ENCODE data around the gene NUMB. TPM values are rescaled to one million over a fixed set of nuclear protein-coding genes. Genes with fewer than 3 reads are reported as not detected.

The NUMB gene
- total and polyA plus RNA-seq, 2 donors (not counting 3 experiments of a cell fraction or from before 2014, with no cell fraction given), result 128 to 164 TPM

DNA sequence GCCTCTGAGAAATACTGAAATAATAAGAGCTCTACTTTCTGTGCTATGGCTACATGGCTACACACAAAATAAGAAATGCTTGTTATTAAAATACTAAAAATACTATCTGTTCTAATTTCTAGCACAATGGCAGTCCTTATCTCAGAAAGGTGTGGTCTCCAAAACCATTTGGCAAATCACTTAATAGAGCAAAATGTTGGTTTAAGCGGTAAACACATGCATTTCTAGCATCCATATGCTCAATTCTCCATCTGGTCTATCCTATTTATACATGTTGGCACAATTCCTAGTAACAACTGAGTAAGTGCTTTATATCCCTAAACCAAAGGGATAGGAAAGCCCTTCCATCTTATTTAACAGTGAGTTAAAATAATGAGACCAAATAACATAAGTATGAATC lies 114.0 kb downstream of the NUMB start:
- Histone ChIP-seq H3K4me2 (ENCODE audit: insufficient read depth, low read length) (no peak overlapping the region), H3K27me3 (ENCODE audit: control insufficient read depth in 2 of 2, insufficient read depth in 2 of 2, low read length in 2 of 2) (no peaks in the 10 kb centered on the region), H3K36me3 (ENCODE audit: control insufficient read depth in 2 of 2, extremely low read depth in 1 of 2, insufficient read depth in 2 of 2, low read length in 2 of 2) (no peaks in the 10 kb centered on the region), H3K27ac (ENCODE audit: insufficient read depth, low read depth, low read length) (no peak overlapping the region), H3K9me1 (replicated peaks; ENCODE audit: control insufficient read depth, extremely low read depth, insufficient read depth, low read length) (no peaks in the 10 kb centered on the region), H2AFZ (ENCODE audit: low read depth, low read length) (no peak overlapping the region), H3K9me3 (replicated peaks; ENCODE audit: control insufficient read depth, insufficient read depth, low read length) (no peaks in the 10 kb centered on the region), H4K20me1 (replicated peaks; ENCODE audit: control insufficient read depth, extremely low read depth, insufficient read depth, low read length) (peaks cover 10% of the 10 kb centered on the region), H3K9ac (replicated peaks; ENCODE audit: extremely low read depth, insufficient read depth, low read length) (no peak overlapping the region), H3K4me3 (replicated peaks in 1 of 3; ENCODE audit: insufficient read depth in 1 of 3, low read depth in 1 of 3, low read length in 3 of 3) (no peak overlapping the region), H3K4me1 (ENCODE audit: control insufficient read depth, extremely low read depth, insufficient read depth, low read length) (no peaks in the 10 kb centered on the region), H3K79me2 (ENCODE audit: control insufficient read depth, insufficient read depth, low read length) (peaks cover 23% of the 10 kb centered on the region)
- intact Hi-C loops (cut with micrococcal nuclease) (no loop called here), dilution Hi-C loops (cut with MboI; ENCODE audit: extremely low pct_ligation_motif_present, low sequenced_read_pairs) (no loop called here)
- TF ChIP-seq GATA2 (IDR thresholded peaks at IDR 0.05; ENCODE audit: insufficient read depth, insufficient read length, low read depth, low read length), result no peak
- TF ChIP-seq POLR2A (IDR thresholded peaks at IDR 0.05; ENCODE audit: low read depth, low read length), result no peak
- ChIA-PET POLR2A (no interaction called here), CTCF (interaction anchor here (1.5 to 2.3 kb wide), 3 partner anchors 10 to 127 kb away, joined by 4 to 9 read pairs (median 4); no protein-coding TSS in a partner anchor)
- no peak for DNase-seq (ENCODE audit: low read depth, low spot score)
- no peak for FAIRE-seq
- BruUV-seq (replicated peaks), result no TSS peak

DNA sequence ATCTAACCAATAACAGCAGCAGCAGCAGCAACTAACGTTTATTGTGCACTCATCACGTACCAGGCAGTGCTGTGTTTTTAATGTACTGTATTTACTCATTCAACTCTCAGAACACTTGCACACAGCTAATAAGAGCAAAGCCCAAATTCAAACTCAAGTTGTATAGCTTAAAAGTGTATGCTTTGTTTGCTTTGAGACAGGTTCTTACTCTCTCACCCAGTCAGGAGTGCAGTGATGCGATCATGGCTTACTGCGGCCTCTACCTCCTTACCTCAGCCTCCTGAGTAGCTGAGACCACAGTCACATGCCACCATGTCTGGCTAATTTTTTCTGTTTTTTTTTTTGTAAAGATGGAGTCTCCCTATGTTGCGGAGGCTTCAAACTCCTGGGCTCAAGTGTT lies 115.7 kb downstream of the NUMB start:
- H3K27ac ChIP-seq (ENCODE audit: insufficient read depth, low read depth, low read length), result no peak overlapping the region
- no peak overlapping the region for H3K9ac ChIP-seq (replicated peaks; ENCODE audit: extremely low read depth, insufficient read depth, low read length)
- H3K9me3 ChIP-seq (replicated peaks; ENCODE audit: control insufficient read depth, insufficient read depth, low read length), result no peaks in the 10 kb centered on the region
- ChIA-PET POLR2A (no interaction called here), CTCF (interaction anchor here (1.2 kb wide), 1 partner anchor 16 kb away, joined by 3 read pairs; no protein-coding TSS in a partner anchor)
- no peak for DNase-seq (ENCODE audit: low read depth, low spot score)
- BruUV-seq (replicated peaks), result no TSS peak
- H3K79me2 ChIP-seq (ENCODE audit: control insufficient read depth, insufficient read depth, low read length), result peaks cover 16% of the 10 kb centered on the region
- FAIRE-seq, result no peak
- intact Hi-C loops (cut with micrococcal nuclease), result no loop called here
- dilution Hi-C loops (cut with MboI; ENCODE audit: extremely low pct_ligation_motif_present, low sequenced_read_pairs), result no loop called here
- H2AFZ ChIP-seq (ENCODE audit: low read depth, low read length), result no peak overlapping the region
- H3K36me3 ChIP-seq (ENCODE audit: control insufficient read depth in 2 of 2, extremely low read depth in 1 of 2, insufficient read depth in 2 of 2, low read length in 2 of 2), result no peaks in the 10 kb centered on the region
- no peaks in the 10 kb centered on the region for H3K27me3 ChIP-seq (ENCODE audit: control insufficient read depth in 2 of 2, insufficient read depth in 2 of 2, low read length in 2 of 2)
- no peaks in the 10 kb centered on the region for H3K4me1 ChIP-seq (ENCODE audit: control insufficient read depth, extremely low read depth, insufficient read depth, low read length)
- no peak overlapping the region for H3K4me3 ChIP-seq (replicated peaks in 1 of 3; ENCODE audit: insufficient read depth in 1 of 3, low read depth in 1 of 3, low read length in 3 of 3)
- TF ChIP-seq GATA2 (IDR thresholded peaks at IDR 0.05; ENCODE audit: insufficient read depth, insufficient read length, low read depth, low read length) (no peak), JUN (IDR thresholded peaks at IDR 0.05; ENCODE audit: borderline replicate concordance, insufficient read depth, insufficient read length, low read depth) (no peak), EZH2 (IDR thresholded peaks at IDR 0.05; ENCODE audit: borderline replicate concordance, low read depth, low read length, severe bottlenecking) (no peak), FOS (IDR thresholded peaks at IDR 0.05; ENCODE audit: borderline replicate concordance, insufficient read depth, low read length) (no peak)
- TF ChIP-seq, protein P1, sequence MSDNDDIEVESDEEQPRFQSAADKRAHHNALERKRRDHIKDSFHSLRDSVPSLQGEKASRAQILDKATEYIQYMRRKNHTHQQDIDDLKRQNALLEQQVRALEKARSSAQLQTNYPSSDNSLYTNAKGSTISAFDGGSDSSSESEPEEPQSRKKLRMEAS (IDR thresholded peaks at IDR 0.05; ENCODE audit: insufficient read depth, insufficient read length), result no peak
- peaks cover 12% of the 10 kb centered on the region for H4K20me1 ChIP-seq (replicated peaks; ENCODE audit: control insufficient read depth, extremely low read depth, insufficient read depth, low read length)
- H3K9me1 ChIP-seq (replicated peaks; ENCODE audit: control insufficient read depth, extremely low read depth, insufficient read depth, low read length), result no peaks in the 10 kb centered on the region
- no peak overlapping the region for H3K4me2 ChIP-seq (ENCODE audit: insufficient read depth, low read length)

Measured in endothelial cell of umbilical vein (primary cell).